HG03460 (cell line): Measurements from ENCODE around the gene IGF2BP2.
"Not testable (repeated sequence)": the region's sequence is repeated elsewhere in the genome, so short reads cannot be mapped to it uniquely, and the experiment has no call there.

Experiments
- ATAC-seq: cut with Tn5 transposase; IDR thresholded peaks from one replicate; pipeline ENCODE4 v1.9.1; 2021; ENCODE audit not compliant: unreplicated experiment

Gene IGF2BP2

DNA sequence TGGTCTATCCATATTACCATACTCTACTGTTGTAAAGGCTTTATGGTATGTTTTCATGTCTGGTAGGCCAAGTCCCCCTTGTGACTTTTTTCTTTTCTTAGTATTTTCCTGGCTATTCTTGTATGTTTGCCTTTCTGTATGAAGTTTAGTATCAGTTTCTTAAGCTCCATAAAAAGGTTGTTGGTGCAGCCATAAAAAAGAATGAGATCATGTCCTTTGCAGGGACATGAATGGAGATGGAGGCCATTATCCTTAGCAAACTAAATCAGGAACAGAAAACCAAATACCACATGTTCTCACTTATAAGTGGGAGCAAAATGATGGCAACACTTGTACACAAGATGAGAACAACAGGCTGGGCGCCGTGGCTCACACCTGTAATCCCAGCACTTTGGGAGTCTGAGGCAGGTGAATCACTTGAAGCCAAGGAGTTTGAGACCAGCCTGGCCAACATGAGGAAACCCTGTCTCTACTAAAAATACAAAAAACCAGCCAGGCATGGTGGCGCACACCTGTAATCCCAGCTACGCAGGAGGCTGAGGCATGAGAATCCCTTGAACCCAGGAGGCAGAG, 13.7 kb upstream of the IGF2BP2 start:
- ATAC-seq, result not testable (repeated sequence)

DNA sequence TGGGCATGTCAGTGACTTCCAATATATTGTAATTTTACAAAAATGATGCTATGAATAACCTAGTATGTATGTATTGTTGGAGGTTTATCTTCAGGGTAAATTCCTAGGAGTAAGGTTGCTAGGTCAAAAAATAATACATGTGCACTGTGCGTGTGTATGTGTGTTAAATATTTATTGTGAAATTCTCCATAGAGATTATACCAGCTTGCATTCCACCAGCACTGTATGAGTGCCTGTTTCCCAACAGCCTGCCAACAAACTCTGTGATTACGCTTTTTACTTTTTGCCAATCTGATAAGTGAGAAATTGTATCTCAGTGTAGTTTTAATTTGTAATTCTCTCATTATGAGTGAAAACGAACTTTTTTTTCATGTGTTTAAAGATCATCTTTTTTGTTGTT, 12.6 kb upstream of the IGF2BP2 start:
- no peak for ATAC-seq

DNA sequence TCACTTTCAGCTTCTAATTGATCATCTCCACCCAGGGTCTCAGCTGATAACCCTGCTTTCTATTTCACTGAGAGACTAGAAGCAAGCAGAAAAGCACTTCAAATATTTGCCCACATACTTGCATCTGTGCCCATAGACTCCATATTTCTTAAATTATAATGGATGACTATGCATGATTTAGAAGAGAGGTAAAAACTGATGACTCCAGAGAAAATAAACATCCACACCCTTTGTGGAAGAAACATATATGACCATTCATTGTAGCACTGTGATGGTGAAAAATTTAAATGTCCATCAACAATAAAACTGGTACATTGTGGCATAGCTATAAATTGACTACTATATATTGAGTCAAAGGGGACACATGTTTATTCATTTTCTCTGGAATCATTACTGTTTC, 7.1 kb upstream of the IGF2BP2 start:
- ATAC-seq, result no peak

DNA sequence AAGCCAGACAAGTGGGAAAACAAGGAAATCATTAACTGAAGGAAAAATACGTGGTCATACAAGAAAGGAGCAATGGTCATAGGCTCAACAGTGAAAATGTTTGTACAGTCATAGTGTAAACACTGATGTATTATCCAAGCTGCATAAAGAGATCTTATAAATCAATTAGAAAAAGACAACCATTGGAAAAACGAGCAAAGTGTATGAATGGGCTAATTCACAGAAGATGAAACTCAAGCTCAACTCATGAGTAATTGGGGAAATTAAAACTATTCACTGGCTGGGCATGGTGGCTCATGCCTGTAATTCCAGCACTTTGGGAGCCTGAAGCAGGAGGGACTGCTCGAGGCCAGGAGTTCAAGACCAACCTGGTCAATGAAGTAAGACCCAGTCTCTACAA, 6.4 kb upstream of the IGF2BP2 start:
- ATAC-seq, result no peak

DNA sequence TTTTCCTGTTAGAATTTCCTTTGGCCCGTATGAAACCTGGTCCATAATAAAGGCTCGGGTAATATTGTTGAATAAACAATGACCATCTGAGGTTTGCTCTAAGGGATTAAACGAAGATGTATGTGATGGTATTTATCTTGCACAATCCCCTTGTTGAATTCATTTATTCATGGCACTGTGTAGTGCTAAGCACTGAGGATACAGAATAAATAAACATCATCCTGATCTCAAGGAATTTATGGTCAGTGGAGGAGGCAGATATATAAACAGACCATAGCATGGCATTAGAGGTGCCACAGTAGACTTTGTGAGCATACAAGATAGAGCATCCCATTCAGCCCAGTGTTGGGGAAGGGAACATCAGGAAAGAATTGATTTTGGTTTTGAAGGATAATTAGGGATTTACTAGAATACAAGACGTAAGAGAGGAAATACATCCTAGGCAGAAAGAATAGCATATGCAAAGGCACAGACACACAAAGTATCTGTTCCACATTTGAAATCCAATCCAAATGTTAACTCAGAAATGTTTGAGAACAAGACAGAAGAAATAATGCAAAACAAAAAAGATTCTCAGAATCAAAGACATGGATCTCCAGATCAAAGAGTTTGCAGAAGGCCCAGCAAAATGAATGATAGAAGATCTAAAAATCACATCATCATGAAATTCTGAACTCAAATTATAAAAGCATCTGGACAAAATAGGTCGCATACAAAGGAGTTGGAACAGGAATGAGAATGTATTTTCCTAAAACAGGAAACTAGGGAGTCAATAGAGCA, 5.4 kb upstream of the IGF2BP2 start:
- ATAC-seq, result no peak

DNA sequence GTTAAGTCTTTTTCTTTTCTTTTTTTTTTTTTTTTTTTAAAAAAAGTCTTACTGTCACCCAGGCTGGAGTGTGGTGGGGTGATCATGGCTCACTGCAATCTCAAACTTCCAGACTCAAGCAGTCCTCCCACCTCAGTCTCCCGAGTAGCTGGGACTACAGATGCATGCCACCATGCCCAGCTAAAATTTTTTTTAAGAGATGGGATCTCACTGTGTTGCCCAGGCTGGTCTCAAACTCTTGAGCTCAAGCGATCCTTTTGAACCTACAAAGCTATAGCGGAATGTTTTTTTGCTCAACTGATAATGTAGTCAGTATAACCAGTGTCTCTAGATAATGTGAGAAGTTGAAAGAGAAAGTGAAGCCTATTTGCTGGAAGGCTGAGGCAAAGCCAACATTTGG, 3.9 kb upstream of the IGF2BP2 start:
- no peak for ATAC-seq

DNA sequence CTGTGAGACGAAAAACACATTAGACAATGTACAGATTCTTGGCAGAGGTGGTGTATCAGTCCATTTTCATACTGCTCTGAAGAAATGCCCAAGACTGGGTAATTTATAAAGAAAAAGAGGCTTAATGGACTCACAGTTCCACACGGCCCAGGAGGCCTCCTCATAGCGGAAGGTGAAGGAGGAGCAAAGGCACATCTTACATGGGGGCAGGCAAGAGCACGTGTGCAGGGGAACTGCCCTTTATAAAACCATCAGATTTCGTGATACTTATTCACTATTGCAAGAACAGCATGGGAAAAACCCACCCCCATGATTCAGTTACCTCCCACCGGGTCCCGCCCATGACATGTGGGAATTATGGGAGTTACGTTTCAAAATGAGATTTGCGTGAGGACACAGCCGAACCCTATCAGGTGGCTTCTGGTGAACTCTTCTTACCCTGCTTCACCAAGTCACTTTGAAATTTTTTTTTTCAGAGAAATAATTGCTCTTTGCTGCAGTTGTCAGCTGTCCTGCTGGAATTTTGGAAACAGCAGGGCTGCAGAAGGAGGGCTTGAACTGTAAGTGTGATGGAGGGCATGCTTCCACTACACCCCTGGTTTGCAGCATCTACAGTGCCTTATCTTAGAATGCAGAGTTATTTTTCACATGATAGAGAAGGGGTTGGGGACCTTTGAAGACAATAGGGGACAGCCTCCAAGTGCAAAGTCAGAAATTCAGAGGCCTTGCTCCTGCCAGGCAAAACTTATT, 2.9 kb upstream of the IGF2BP2 start:
- ATAC-seq, result no peak

DNA sequence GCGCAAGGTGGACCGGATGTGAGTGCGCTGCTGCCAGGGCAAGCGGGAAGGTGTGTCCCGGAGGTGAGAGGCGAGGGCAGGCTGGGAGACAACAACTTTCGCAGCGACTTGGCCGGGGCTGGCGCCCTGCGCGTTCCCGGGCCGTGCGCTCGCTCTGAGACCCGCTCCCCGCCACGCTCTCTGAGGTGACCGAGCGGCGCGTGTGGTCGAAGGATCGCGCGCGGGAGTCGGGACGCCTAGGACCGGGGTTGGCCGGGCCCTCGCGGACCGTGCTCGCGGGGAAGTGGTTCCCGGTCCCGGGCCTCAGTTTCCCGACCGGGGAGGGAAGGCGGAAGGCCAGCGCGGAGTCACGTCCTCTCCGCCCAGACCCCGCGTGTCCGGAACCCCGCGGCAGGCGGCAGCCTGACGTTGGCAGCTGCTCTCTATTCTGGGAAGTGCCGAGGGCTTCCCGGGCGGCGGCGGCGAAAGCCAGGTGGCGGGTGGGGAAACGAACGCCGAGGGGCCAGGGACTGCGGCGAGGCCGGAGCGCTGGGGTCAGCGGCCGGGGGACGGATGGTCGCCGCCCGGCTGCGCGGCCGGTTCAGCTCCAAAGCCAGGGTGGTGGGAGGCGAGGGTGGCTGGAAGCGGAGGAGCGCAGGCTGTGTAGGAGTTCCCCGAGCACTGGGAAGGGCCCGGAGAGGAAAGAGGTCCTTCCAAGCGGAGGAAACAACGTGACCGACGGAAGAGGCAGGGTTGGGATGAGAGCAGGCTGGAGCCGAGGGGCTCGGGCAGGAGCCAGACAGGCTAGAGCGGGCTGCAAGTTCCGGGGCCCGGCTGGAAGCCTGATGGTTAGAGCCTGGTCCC, 1.0 kb upstream of the IGF2BP2 start:
- peak; percentile 38 for ATAC-seq

DNA sequence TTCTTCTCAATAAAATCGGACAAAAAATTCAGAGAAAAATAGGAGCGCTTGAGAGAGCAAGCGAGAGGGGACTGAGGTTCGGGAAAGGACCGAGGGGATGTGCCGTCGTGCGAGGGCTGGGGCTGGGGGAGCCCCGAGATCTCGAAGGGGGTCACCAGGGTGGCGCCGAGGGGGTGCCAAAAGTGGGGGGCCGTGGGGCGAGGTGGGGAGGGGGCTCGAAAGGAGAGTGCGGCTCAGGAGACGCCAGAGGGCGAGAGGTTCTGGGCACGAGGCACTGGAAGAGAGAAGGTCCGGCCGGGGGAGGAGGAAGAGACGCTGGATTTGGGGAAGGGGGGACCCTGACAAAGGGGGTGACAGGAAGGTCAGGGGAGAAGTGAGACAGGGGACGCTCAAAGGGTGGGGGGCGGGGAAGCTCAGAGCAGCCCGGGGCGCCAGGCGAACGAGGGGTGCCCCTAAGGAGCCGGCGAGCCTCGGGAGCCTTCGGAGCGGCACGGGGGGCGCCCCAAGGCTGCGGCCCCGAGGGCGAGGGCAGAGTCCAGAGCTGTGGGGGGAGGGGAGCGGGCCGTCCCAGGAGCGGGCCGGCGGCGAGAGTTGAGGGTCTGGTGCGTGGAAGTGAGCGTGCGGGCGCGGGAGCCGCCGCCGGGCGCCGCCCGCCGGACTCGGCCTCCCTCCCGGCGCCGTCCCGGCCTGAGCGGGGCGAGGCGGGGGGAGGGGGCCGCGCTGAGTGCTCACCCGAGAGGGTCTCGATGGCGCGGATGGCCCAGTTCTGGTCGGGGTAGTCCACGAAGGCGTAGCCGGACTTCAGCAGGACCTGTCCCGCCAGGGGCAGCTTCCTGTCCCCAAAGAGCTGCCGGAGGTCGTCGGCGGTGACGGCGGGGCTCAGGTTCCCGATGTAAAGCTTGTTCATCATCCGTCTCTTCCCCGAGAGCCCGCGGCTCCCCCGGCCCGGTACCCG, 514 bp downstream of the IGF2BP2 start:
- ATAC-seq, result no peak

DNA sequence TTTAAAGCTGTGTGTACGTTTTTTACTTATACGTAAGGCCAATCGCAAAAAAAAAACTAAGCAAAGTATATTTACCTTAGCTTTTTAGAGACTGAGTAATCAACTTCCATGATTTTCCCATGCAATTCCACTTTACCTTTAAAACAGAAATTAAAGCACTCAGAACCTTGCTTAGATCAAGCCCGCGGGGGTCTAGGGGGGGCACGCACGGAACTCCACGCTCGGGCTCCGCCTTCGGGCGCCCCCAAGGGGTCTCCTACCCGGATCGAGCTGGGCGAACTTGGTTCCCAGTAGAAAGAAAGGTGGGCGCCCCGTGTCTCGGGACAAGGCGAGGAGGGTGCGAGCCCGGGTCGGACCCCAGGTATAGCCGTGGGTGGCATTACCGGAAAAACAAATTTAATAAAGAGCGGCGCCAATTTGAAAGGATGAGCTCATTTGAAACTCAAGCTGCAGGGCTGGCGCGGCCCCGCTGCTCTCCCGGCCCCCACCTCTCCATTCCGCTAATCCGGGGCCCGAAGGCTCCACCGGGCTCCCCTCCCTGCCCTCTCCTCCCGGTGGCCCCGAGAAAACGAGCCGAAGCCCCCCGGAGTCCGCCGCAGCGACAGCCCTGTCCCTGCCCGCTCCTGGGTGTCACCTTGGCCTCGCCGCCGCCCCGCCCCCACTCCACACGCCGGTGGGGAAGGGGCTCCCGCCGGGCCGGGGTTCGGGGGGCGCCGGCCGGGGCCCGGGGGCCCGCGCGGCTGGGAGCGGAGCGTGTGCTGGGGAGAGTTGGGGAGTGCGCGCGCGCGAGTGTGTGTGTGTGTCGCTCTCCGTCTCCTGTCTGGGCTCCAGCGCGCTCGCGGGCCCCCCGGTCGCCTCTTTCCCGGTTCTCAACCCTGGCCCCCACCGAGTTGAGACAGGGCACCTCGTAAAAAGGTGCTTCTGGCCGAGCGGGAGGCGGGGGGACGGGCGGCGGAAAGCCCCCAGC, 1.5 kb downstream of the IGF2BP2 start:
- no peak for ATAC-seq

DNA sequence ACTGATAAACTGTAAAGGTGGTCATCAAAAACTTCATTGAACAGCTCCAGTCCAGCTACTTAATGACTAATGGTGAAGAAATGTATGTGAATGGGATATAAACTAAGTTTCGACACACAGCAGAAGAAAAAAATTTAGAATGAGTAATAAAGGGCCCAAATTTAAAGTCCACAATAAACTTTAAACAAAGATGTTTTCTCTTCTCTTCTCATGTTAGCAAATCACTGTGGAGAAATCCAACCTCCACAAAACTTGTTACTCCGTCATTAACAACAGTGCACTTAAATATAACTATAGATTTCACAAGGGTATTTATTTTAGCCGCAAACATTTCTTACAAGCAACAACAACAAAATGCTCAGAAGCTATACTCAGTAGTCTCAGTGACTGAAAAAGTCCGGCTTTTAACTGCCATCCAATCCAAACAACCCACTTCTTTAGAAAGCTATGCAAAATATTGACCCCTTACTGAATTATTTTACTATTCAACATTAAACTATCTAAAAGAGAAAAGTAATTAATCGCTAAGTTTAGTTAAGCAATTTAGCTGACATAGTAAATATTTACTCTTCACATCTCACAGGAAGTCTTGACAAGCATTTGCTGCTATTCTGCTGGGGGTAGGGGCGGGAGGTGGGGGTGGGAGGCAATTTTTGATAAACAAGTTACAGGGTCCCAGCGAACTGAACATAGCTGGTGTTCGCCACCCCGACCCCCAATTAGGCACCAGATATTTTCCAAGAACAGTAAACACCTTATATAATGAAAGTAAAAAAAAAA, 2.4 kb downstream of the IGF2BP2 start:
- no peak for ATAC-seq

DNA sequence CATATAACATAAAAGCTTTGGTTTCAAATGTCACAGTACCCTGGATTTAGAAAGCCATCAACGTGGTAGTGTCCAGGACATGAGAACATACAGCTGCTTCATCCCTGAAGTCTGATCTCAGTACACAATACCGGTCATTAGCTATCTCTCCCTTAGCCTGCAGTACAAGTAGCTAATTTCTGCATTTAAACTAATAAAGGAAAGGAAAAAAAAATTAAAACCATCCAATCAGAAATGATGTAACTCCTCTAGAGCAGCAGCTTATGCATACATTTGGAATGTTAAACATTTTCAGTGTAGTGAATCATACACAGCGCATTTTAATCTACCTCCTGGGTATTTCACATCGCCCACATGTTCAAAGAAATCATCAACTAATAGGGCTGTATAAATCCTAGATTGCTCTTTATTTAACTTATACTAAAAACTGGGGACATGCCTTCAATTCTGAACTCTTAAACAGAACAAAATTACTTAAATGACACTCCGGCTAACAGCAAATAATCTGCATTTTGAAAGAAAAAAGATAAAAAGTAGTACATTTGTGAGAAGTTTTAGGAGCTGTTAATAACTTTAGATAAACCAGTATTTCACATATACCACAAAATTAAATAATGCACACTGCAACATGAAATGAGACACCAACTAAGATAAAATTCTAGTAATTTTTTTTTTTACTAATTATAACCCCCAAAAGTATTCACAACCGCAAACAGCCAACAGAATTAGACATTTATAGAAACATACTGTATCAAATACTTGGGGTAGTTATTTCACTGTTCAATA, 3.7 kb downstream of the IGF2BP2 start:
- ATAC-seq, result no peak

DNA sequence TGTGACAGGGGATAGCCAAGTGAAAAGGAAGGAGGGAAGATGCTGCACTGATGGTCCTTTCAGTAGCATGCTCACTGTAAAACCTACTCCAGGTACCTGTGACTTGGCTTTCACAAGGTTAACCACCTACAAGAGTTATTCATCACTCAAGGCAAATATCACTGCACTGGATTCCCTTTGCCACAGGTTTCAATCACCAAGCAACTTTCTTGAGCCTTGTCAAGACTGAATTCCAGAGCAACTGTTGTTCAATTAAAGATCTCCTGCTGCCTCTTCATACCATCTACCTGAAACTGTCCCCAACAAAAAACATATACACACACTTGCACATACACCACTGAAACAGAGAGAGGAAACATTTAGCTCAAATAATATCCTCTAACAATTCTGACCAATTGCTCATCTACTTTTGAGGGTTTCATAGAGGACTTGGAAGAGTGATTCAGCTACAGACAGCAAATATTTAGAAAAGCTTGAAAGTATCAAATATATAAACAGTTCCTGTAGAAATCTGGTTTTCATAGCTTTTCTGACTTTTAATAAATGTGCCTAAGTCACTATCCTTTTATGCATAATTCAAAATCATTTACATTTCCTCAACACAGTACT, 6.5 kb downstream of the IGF2BP2 start:
- no peak for ATAC-seq

DNA sequence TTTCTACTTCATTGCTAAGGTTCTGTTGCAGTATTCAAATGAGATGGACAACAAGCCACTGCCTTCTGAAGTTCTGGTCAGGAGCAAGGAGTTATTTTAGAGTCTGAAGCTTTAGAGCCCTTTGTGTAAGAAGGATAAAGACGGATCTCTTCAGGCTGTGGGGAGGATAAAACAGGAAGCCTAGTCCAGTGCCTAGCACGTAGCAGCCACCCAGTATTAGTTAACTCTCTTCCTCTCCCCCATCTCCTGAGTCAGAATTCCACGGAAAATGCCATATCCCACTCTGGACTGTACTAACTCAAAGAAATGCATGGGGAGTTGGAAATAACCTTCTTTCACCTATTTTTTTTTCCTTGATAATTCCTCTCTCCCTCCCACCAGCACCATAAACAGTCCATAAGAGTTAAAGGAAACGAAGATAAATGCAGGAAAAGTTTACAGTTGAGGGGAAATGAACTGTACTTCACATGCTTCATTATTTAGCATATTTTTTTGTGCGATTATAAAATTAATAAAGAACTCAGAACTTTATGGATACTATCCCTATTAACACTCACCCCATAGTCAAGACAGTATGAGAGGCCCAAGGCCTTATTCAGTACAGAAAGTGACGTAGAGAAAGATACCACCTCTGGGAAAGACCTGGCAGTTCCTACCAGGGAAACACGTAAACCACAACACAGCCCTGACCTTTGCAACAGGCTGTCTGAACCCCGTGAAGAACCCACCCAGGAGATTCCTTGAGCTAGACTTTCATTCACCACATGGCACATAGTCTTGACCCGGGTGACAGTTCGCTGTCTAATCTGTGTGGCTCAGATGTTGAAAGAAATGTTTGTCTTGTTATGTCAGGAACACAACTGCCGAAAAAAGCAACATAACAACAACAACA, 9.2 kb downstream of the IGF2BP2 start:
- no peak for ATAC-seq

DNA sequence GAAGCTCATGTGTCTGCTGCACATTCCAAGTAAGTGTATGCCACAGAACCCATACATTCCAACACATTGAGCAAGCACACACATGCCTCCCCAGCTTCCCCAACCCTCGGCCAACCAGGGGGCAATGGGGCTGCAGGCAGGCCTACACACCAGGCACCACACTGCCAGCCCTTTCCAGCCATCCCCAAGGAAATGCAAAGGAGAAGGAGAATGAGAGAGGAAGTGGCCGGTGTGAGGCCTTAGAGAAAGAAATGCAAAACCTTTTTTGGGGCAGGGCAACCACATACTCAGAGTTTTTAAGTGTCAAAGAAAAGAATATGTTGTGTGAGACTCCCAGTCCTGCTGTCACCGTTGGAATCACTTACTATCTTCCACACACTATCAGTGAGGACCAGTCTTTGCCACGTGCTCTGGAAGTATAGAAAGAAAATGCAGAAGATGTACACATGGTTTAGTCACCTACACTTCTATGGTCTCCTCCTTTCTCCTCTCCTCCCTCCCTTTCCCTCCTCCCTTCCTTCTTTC, 11.1 kb downstream of the IGF2BP2 start:
- ATAC-seq, result no peak

DNA sequence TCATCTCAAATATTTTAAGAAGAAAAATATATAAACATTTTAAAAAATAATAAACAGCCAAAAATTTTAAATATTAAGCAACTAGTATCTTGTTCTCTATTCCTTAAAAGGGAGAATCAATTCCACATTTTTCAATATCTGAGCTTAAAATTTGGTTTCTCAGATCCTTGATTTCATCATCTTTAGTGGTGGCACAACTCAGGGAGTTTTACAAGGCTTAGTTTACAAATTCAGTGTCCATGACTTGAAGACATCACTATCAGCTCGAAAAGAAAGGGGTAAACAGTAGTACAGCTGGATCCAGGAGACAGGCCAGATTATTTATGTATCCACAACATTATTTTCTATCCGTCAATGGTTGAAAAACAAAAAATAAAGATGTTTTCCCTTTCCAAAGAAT, 11.6 kb downstream of the IGF2BP2 start:
- ATAC-seq, result no peak
